ENCODE data around the gene ZNF853. TPM values are rescaled to one million over a fixed set of nuclear protein-coding genes. Genes with fewer than 3 reads are reported as not detected.

Gene ZNF853
- polyA plus RNA-seq, 1 of the 3 experiments (the other 2 are of a cell fraction): 15.9 TPM

DNA sequence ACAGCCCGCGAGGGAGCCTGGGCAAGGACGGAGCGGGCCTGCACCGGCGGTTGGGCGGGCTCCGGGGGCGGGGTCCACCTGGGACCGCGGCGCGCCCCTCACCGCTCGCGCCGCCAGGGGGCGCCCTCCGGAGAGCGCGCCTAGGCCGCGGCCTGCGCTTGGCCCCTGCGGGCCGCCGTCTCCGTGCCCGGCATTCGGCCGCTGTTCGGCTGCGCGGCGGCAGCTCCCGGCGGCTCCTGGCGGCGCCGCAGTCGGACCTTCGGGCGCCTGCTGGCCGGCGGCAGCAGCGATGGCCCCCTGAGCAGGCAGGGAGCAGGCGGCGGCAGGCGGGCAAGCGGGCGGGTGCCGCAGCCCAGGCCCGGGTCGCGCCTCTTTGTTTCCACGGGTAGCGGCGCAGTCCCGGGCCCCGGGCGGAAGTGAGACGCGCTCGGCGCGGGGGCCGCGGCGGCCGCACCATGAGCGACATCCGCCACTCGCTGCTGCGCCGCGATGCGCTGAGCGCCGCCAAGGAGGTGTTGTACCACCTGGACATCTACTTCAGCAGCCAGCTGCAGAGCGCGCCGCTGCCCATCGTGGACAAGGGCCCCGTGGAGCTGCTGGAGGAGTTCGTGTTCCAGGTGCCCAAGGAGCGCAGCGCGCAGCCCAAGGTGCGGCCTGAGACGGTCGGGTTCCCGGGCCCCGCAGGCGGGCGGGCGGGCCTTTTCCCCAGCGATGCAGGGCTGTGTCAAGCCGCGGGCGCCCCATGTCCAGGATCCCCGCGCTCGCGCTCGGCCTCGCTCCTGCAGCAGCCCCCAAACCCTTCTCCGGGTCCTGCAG, 25.4 kb upstream of the ZNF853 start, which contains the start of gene INTS15 (continued):
- TF ChIP-seq CHD2 (IDR thresholded peaks at IDR 0.05; ENCODE audit: low read length, partially characterized antibody) (no peak), SIN3A (IDR thresholded peaks at IDR 0.05; ENCODE audit: borderline replicate concordance, low read depth, low read length) (peak; percentile 91; the same call in 1 of the 2 replicates)
- TF ChIP-seq, protein P1, sequence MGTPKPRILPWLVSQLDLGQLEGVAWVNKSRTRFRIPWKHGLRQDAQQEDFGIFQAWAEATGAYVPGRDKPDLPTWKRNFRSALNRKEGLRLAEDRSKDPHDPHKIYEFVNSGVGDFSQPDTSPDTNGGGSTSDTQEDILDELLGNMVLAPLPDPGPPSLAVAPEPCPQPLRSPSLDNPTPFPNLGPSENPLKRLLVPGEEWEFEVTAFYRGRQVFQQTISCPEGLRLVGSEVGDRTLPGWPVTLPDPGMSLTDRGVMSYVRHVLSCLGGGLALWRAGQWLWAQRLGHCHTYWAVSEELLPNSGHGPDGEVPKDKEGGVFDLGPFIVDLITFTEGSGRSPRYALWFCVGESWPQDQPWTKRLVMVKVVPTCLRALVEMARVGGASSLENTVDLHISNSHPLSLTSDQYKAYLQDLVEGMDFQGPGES (IDR thresholded peaks at IDR 0.05; ENCODE audit: low read depth, low read length): no peak

- peaks cover 25 to 66% of the 10 kb centered on the region in 2 experiments for H3K36me3 ChIP-seq (replicated peaks in 1 of 2; ENCODE audit: control insufficient read depth in 1 of 2, insufficient read depth in 2 of 2, low read length in 1 of 2)
- 19% methylated on average over 10 of the region's 10 CpGs for WGBS (ENCODE audit: low lambda C conversion rate)
- H3K4me1 ChIP-seq (ENCODE audit: control insufficient read depth in 1 of 2, insufficient read depth in 2 of 2, low read depth in 1 of 2, low read length in 1 of 2): peaks cover 2 to 7% of the 10 kb centered on the region in 2 experiments; a peak in 1 of 4 replicates
- peak overlapping the region; percentile 85 for H2AFZ ChIP-seq (ENCODE audit: low read depth)
- ChIA-PET CTCF (interaction anchor here (0.9 to 4.2 kb wide), 23 partner anchors 10 to 340 kb away, joined by 3 to 65 read pairs (median 6); partner anchors contain the start of gene ZDHHC4), POLR2A (interaction anchor here (0.7 to 2.9 kb wide), 6 partner anchors 10 to 54 kb away, joined by 3 to 16 read pairs (median 4); partner anchors contain the start of genes ZDHHC4, ZNF316 and ZNF853)
- H3K4me3 ChIP-seq (ENCODE audit: low read depth in 2 of 2, low read length in 1 of 2): peak overlapping the region; percentile 63 to 99
- no peak for DNase-seq
- no peaks in the 10 kb centered on the region for H3K9me3 ChIP-seq
- TF ChIP-seq RAD21 (IDR thresholded peaks at IDR 0.05; ENCODE audit: low read length) (0 out of 2 replicates have a peak, but pooled peaks have one; percentile 16), EZH2phosphoT487 (IDR thresholded peaks at IDR 0.05; ENCODE audit: borderline replicate concordance, low read depth) (no peak), NFIC (IDR thresholded peaks at IDR 0.05; ENCODE audit: borderline replicate concordance) (no peak), FOXJ3 (CRISPR knock-in tag; IDR thresholded peaks at IDR 0.05) (no peak), GATA2 (CRISPR knock-in tag; IDR thresholded peaks at IDR 0.05) (no peak), RXRA (IDR thresholded peaks at IDR 0.05; ENCODE audit: borderline replicate concordance, low read depth) (no peak), YY1 (IDR thresholded peaks at IDR 0.05; ENCODE audit: low read depth) (no peak), SIN3A (IDR thresholded peaks at IDR 0.05; ENCODE audit: borderline replicate concordance, low read depth, low read length) (peak; percentile 49; the same call in 1 of the 2 replicates), MXI1 (IDR thresholded peaks at IDR 0.05; ENCODE audit: low read depth, low read length) (no peak), NRF1 (IDR thresholded peaks at IDR 0.05; ENCODE audit: low read depth, low read length) (no peak)
- TF ChIP-seq, protein P2, sequence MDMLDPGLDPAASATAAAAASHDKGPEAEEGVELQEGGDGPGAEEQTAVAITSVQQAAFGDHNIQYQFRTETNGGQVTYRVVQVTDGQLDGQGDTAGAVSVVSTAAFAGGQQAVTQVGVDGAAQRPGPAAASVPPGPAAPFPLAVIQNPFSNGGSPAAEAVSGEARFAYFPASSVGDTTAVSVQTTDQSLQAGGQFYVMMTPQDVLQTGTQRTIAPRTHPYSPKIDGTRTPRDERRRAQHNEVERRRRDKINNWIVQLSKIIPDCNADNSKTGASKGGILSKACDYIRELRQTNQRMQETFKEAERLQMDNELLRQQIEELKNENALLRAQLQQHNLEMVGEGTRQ (IDR thresholded peaks at IDR 0.05; ENCODE audit: borderline replicate concordance, low read depth, low read length): no peak
- TF ChIP-seq, protein P3, sequence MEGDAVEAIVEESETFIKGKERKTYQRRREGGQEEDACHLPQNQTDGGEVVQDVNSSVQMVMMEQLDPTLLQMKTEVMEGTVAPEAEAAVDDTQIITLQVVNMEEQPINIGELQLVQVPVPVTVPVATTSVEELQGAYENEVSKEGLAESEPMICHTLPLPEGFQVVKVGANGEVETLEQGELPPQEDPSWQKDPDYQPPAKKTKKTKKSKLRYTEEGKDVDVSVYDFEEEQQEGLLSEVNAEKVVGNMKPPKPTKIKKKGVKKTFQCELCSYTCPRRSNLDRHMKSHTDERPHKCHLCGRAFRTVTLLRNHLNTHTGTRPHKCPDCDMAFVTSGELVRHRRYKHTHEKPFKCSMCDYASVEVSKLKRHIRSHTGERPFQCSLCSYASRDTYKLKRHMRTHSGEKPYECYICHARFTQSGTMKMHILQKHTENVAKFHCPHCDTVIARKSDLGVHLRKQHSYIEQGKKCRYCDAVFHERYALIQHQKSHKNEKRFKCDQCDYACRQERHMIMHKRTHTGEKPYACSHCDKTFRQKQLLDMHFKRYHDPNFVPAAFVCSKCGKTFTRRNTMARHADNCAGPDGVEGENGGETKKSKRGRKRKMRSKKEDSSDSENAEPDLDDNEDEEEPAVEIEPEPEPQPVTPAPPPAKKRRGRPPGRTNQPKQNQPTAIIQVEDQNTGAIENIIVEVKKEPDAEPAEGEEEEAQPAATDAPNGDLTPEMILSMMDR (IDR thresholded peaks at IDR 0.05): no peak
- TF ChIP-seq, protein P4, sequence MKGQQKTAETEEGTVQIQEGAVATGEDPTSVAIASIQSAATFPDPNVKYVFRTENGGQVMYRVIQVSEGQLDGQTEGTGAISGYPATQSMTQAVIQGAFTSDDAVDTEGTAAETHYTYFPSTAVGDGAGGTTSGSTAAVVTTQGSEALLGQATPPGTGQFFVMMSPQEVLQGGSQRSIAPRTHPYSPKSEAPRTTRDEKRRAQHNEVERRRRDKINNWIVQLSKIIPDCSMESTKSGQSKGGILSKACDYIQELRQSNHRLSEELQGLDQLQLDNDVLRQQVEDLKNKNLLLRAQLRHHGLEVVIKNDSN (IDR thresholded peaks at IDR 0.05; ENCODE audit: borderline replicate concordance, low read depth): no peak
- H3K27ac ChIP-seq (ENCODE audit: low read depth in 2 of 2, low read length in 1 of 2): peak overlapping the region; percentile 62 to 75; a peak in 3 of 4 replicates
- peak overlapping the region; percentile 96 for H3K4me2 ChIP-seq
- H3K27me3 ChIP-seq (ENCODE audit: insufficient read depth): no peaks in the 10 kb centered on the region
- H3K79me2 ChIP-seq (ENCODE audit: insufficient read depth): peaks cover 30% of the 10 kb centered on the region
- peak overlapping the region; percentile 80 for H3K9ac ChIP-seq
- H4K20me1 ChIP-seq (ENCODE audit: insufficient read depth): no peaks in the 10 kb centered on the region
- no peaks in the 10 kb centered on the region for H3K9me2 ChIP-seq
- peaks cover 12% of the 10 kb centered on the region for H3F3A ChIP-seq (replicated peaks; ENCODE audit: insufficient read depth)
These were observed 24.7 kb upstream of the ZNF853 start for GRCh38 chr7:6590645-6591110.
